HEK293 (cell line): ENCODE results near the gene ARHGAP8.

Experiments
- CTCF ChIP-seq: fragments of 450-650 bp; formaldehyde crosslinking; IDR thresholded peaks from 2 replicates; pipeline ENCODE4 v1.5.1; 2016; ENCODE audit warnings: missing biosample characterization, missing genetic modification characterization
- HOXA7 ChIP-seq: sonication (generic); formaldehyde crosslinking; IDR thresholded peaks from 2 replicates; pipeline ENCODE4 v1.8.1; 2022; ENCODE audit warnings: missing genetic modification reagents, borderline replicate concordance
- HOXD13 ChIP-seq: sonication (generic); formaldehyde crosslinking; IDR thresholded peaks from 2 replicates; pipeline ENCODE4 v1.8.0; 2022; ENCODE audit warnings: missing genetic modification reagents, borderline replicate concordance
- PATZ1 ChIP-seq: fragments of 450-650 bp; formaldehyde crosslinking; IDR thresholded peaks from 2 replicates; pipeline ENCODE4 v1.5.1; 2016; ENCODE audit warnings: missing biosample characterization, missing genetic modification characterization
- YY2 ChIP-seq: fragments of 450-650 bp; formaldehyde crosslinking; IDR thresholded peaks from 2 replicates; pipeline ENCODE4 v1.5.1; 2016; ENCODE audit warnings: missing biosample characterization, missing genetic modification characterization
- ZFP37 ChIP-seq: fragments of 450-650 bp; formaldehyde crosslinking; IDR thresholded peaks from 2 replicates; pipeline ENCODE4 v1.5.1; 2016; ENCODE audit warnings: missing biosample characterization, missing genetic modification characterization
- ZNF155 ChIP-seq: fragments of 450-650 bp; formaldehyde crosslinking; IDR thresholded peaks from 2 replicates; pipeline ENCODE4 v1.5.1; 2016; ENCODE audit warnings: missing biosample characterization, missing genetic modification characterization
- ZNF362 ChIP-seq: fragments of 450-650 bp; formaldehyde crosslinking; IDR thresholded peaks from 2 replicates; pipeline ENCODE4 v1.5.1; 2016; ENCODE audit warnings: missing biosample characterization, missing genetic modification characterization
- ZNF404 ChIP-seq: fragments of 450-650 bp; formaldehyde crosslinking; IDR thresholded peaks from 2 replicates; pipeline ENCODE4 v1.5.1; 2017; ENCODE audit warnings: missing biosample characterization, missing genetic modification characterization
- ZNF473 ChIP-seq: fragments of 450-650 bp; formaldehyde crosslinking; IDR thresholded peaks from 2 replicates; pipeline ENCODE4 v1.5.1; 2017; ENCODE audit warnings: missing biosample characterization, missing genetic modification characterization
- ZNF548 ChIP-seq: fragments of 450-650 bp; formaldehyde crosslinking; IDR thresholded peaks from 2 replicates; pipeline ENCODE4 v1.5.1; 2016; ENCODE audit warnings: missing biosample characterization, missing genetic modification characterization
- ZNF571 ChIP-seq: fragments of 450-650 bp; formaldehyde crosslinking; IDR thresholded peaks from 2 replicates; pipeline ENCODE4 v1.5.0; 2017; ENCODE audit warnings: missing biosample characterization, missing genetic modification characterization
- ZNF660 ChIP-seq: fragments of 450-650 bp; IDR thresholded peaks from 2 replicates; pipeline ENCODE4 v1.5.1; 2018; ENCODE audit warnings: missing biosample characterization, mild to moderate bottlenecking, missing genetic modification characterization
- ZNF76 ChIP-seq: fragments of 450-650 bp; formaldehyde crosslinking; IDR thresholded peaks from 2 replicates; pipeline ENCODE4; 2016; ENCODE audit warnings: low read depth, missing biosample characterization, missing genetic modification characterization, borderline replicate concordance
- ZNF768 ChIP-seq: fragments of 450-650 bp; formaldehyde crosslinking; IDR thresholded peaks from 2 replicates; pipeline ENCODE4 v1.5.1; 2018; ENCODE audit warnings: missing biosample characterization, mild to moderate bottlenecking, missing genetic modification characterization
- ZNF830 ChIP-seq: fragments of 450-650 bp; IDR thresholded peaks from 2 replicates; pipeline ENCODE4 v1.5.0; 2018; ENCODE audit warnings: missing biosample characterization, missing genetic modification characterization, low read depth, mild to moderate bottlenecking, moderate library complexity
- ZNF837 ChIP-seq: fragments of 450-650 bp; formaldehyde crosslinking; IDR thresholded peaks from 2 replicates; pipeline ENCODE4 v1.5.1; 2016; ENCODE audit warnings: missing biosample characterization, missing genetic modification characterization
- TF ChIP-seq, protein P1 (sequence below): sonication (generic); formaldehyde crosslinking; IDR thresholded peaks from 2 replicates; pipeline ENCODE4 v1.8.1; 2022; ENCODE audit warnings: mild to moderate bottlenecking, moderate library complexity, missing genetic modification reagents
- TF ChIP-seq, protein P2 (sequence below): fragments of 450-650 bp; formaldehyde crosslinking; conservative IDR thresholded peaks from 2 replicates; pipeline ENCODE4 v1.5.1; 2016; ENCODE audit warnings: low read depth, missing biosample characterization, missing genetic modification characterization

The ARHGAP8 gene

GRCh38 chr22:44758344-44758973, 6.1 kb downstream of the ARHGAP8 start (continued):
- TF ChIP-seq PATZ1 (tag by site-specific recombination) (peak; percentile 88), ZNF660 (tag by site-specific recombination) (no peak), YY2 (tag by site-specific recombination) (no peak), ZNF768 (tag by site-specific recombination) (no peak), ZNF548 (tag by site-specific recombination) (no peak), ZNF404 (tag by site-specific recombination) (no peak), ZNF571 (tag by site-specific recombination) (no peak), ZNF837 (tag by site-specific recombination) (no peak), ZFP37 (tag by site-specific recombination) (no peak), ZNF76 (tag by site-specific recombination) (no peak), CTCF (tag by site-specific recombination) (no peak), ZNF473 (no peak), HOXD13 (CRISPR knock-in tag) (no peak), ZNF155 (no peak), ZNF830 (tag by site-specific recombination) (no peak), HOXA7 (no peak), ZNF362 (no peak)
- TF ChIP-seq, protein P1, sequence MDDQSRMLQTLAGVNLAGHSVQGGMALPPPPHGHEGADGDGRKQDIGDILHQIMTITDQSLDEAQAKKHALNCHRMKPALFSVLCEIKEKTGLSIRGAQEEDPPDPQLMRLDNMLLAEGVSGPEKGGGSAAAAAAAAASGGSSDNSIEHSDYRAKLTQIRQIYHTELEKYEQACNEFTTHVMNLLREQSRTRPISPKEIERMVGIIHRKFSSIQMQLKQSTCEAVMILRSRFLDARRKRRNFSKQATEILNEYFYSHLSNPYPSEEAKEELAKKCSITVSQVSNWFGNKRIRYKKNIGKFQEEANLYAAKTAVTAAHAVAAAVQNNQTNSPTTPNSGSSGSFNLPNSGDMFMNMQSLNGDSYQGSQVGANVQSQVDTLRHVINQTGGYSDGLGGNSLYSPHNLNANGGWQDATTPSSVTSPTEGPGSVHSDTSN, result no peak
- TF ChIP-seq, protein P2, sequence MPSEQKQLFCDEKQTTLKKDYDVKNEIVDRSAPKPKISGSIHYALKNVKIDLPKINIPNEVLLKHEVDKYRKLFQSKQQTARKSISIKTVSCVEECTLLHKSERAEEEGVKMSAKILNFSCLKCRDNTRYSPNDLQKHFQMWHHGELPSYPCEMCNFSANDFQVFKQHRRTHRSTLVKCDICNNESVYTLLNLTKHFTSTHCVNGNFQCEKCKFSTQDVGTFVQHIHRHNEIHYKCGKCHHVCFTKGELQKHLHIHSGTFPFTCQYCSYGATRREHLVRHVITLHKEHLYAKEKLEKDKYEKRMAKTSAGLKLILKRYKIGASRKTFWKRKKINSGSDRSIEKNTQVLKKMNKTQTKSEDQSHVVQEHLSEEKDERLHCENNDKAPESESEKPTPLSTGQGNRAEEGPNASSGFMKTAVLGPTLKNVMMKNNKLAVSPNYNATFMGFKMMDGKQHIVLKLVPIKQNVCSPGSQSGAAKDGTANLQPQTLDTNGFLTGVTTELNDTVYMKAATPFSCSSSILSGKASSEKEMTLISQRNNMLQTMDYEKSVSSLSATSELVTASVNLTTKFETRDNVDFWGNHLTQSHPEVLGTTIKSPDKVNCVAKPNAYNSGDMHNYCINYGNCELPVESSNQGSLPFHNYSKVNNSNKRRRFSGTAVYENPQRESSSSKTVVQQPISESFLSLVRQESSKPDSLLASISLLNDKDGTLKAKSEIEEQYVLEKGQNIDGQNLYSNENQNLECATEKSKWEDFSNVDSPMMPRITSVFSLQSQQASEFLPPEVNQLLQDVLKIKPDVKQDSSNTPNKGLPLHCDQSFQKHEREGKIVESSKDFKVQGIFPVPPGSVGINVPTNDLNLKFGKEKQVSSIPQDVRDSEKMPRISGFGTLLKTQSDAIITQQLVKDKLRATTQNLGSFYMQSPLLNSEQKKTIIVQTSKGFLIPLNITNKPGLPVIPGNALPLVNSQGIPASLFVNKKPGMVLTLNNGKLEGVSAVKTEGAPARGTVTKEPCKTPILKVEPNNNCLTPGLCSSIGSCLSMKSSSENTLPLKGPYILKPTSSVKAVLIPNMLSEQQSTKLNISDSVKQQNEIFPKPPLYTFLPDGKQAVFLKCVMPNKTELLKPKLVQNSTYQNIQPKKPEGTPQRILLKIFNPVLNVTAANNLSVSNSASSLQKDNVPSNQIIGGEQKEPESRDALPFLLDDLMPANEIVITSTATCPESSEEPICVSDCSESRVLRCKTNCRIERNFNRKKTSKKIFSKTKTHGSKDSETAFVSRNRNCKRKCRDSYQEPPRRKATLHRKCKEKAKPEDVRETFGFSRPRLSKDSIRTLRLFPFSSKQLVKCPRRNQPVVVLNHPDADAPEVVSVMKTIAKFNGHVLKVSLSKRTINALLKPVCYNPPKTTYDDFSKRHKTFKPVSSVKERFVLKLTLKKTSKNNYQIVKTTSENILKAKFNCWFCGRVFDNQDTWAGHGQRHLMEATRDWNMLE (tag by site-specific recombination), result no peak
